ENCODE data around the gene CD34.

GRCh38 chr1:207917080-207917479, 6.2 kb upstream of the CD34 start:
- TF ChIP-seq CTCF (conservative IDR thresholded peaks at IDR 0.05; ENCODE audit: low read depth, low read length) = no peak
- TF ChIP-seq EZH2 (IDR thresholded peaks at IDR 0.05; ENCODE audit: low read length, unreplicated experiment) = no peak
